Keratinocyte (primary cell): ENCODE measurements around the gene KCNE4. TPM values are rescaled to one million over a fixed set of nuclear protein-coding genes. Genes with fewer than 3 reads are reported as not detected.

ENCODE experiments used
- DNase-seq: peaks from one replicate; pipeline ENCODE4 v3.0.0-alpha.2; 2011; ENCODE audit warnings: low read depth, missing footprints, low spot score
- FAIRE-seq: peaks from 2 replicates; lab custom pipeline; 2011; peaks lifted over from hg19 to GRCh38; lab: Jason Lieb, UNC
- H2AFZ ChIP-seq: 2 replicates; pipeline ENCODE4 v1.6.0; 2012; ENCODE audit warnings: low read length, control low read depth, inconsistent platforms; ENCODE audit not compliant: control insufficient read depth
- H3K27ac ChIP-seq: 2 replicates; pipeline ENCODE4 v1.5.1; 2011; ENCODE audit warnings: low read length; ENCODE audit not compliant: control insufficient read depth, insufficient read depth
- H3K27me3 ChIP-seq: 3 replicates; pipeline ENCODE4 v1.6.0; 2011; ENCODE audit warnings: low read length; ENCODE audit not compliant: control insufficient read depth, insufficient read depth; ENCODE audit errors: extremely low read depth
- H3K36me3 ChIP-seq, 2 experiments: 2 replicates in 1 of 2; 3 replicates in 1 of 2; pipeline ENCODE4 v1.5.1; 2011; ENCODE audit warnings: low read length in 2 of 2, mild to moderate bottlenecking in 1 of 2; ENCODE audit not compliant: control insufficient read depth in 2 of 2, insufficient read depth in 2 of 2; ENCODE audit errors: extremely low read depth in 1 of 2
- H3K4me1 ChIP-seq: 3 replicates; pipeline ENCODE4 v1.5.1; 2011; ENCODE audit warnings: low read length; ENCODE audit not compliant: control insufficient read depth, insufficient read depth; ENCODE audit errors: extremely low read depth
- H3K4me2 ChIP-seq: 3 replicates; pipeline ENCODE4 v1.6.0; 2011; ENCODE audit warnings: low read depth, low read length; ENCODE audit not compliant: control insufficient read depth, insufficient read depth; ENCODE audit errors: extremely low read depth
- H3K4me3 ChIP-seq, 3 experiments: fragments of 200-600 bp in 1 of 3; sonication (generic) in 1 of 3; 2 replicates in 2 of 3; 3 replicates in 1 of 3; pipeline ENCODE4 v1.5.1; 2011 to 2016; ENCODE audit warnings: low read length in 3 of 3, mild to moderate bottlenecking in 3 of 3, control low read depth in 2 of 3, inconsistent platforms in 1 of 3, low read depth in 1 of 3, mixed read lengths in 1 of 3, mixed run types in 1 of 3, moderate library complexity in 1 of 3; ENCODE audit not compliant: control insufficient read depth in 2 of 3, insufficient read depth in 2 of 3; ENCODE audit errors: extremely low read depth in 1 of 3
- H3K79me2 ChIP-seq: 2 replicates; pipeline ENCODE4 v1.6.0; 2012; ENCODE audit warnings: low read length; ENCODE audit not compliant: control insufficient read depth, insufficient read depth
- H3K9ac ChIP-seq: 3 replicates; pipeline ENCODE4 v1.6.0; 2011; ENCODE audit warnings: low read length; ENCODE audit not compliant: control insufficient read depth, insufficient read depth; ENCODE audit errors: extremely low read depth
- H3K9me1 ChIP-seq: 3 replicates; pipeline ENCODE4 v1.6.0; 2011; ENCODE audit warnings: low read length; ENCODE audit not compliant: control insufficient read depth, insufficient read depth; ENCODE audit errors: extremely low read depth
- H3K9me3 ChIP-seq: 2 replicates; pipeline ENCODE4 v1.5.1; 2012; ENCODE audit warnings: low read depth, low read length; ENCODE audit not compliant: control insufficient read depth
- H4K20me1 ChIP-seq: 3 replicates; pipeline ENCODE4 v1.6.0; 2011; ENCODE audit warnings: low read length; ENCODE audit not compliant: control insufficient read depth, insufficient read depth; ENCODE audit errors: extremely low read depth
- CTCF ChIP-seq, 3 experiments: IDR thresholded peaks in 1 of 3; conservative IDR thresholded peaks in 1 of 3; optimal IDR thresholded peaks in 1 of 3; 2 replicates in 2 of 3; 3 replicates in 1 of 3; pipeline versions ENCODE3 to v1.5.1; 2011; ENCODE audit warnings: low read length in 3 of 3, mild to moderate bottlenecking in 3 of 3, moderate library complexity in 2 of 3, control low read depth in 1 of 3, inconsistent platforms in 1 of 3; ENCODE audit not compliant: insufficient read depth in 2 of 3; ENCODE audit errors: extremely low read depth in 1 of 3
- EZH2 ChIP-seq: IDR thresholded peaks from one replicate; pipeline ENCODE4 v1.6.1; 2012; ENCODE audit warnings: inconsistent platforms, mild to moderate bottlenecking, low read length, moderate library complexity
- dilution Hi-C: fragments of 300-500 bp; cut with MboI; formaldehyde crosslinking; loops from one replicate; pipeline ENCODE4 v1.7.0; 2020; ENCODE audit warnings: low sequenced_read_pairs; ENCODE audit not compliant: extremely low pct_ligation_motif_present
- polyA plus RNA-seq, 5 experiments: library from polyadenylated mRNA; depleted of rRNA in 3 of 5; stranded (reverse) in 3 of 5; stranded (forward) in 1 of 5; unstranded in 1 of 5; fragments of >200 nt; gene quantifications; 1 replicate in 1 of 5; 2 replicates in 3 of 5; 3 replicates in 1 of 5; pipeline versions ENCODE4 v1.2.1 to v1.2.3, GENCODE V29; 2011 to 2012; ENCODE audit warnings: missing spikeins in 2 of 5, low read depth in 1 of 5, low replicate concordance in 1 of 5

KCNE4 gene
- polyA plus RNA-seq, 1 donor (not counting 4 experiments of a cell fraction or from before 2014, with no cell fraction given), result 0.13 TPM

DNA sequence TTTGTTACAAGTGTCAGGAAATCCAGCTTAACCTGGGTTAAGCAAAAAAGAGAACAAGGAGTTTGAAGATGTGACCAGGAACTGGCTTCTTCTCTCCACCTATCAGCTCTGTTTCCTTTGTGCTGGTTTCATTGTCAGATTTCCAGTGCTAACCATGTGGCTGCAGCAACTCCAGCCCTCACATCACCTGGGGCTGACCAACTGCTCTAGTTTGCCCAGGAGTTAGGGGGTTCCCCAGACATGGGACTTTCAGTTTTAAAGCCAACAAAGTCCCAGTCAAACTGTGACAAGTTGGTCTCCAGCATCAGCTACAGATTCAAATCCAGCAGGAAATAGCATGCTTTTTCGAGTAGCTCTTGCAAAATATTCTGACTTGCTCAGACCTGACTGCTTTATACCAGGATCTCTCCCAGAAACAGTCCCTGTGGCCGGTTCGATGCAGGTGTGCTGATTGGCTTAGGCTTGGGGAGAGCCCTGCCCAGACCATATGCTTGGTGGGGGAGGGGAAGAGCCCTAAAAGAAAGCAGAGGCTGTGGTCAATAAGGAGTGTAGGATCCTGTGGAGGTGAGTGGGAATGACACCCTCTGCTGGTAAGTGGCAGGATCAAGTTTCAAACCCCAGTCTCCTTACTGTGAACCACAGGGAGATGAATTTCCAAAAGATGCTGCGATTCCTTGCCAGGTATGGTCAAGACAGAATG is 49.5 kb downstream of the KCNE4 start:
- peak overlapping the region; percentile 72 for H2AFZ ChIP-seq
- dilution Hi-C loops, result no loop called here
- H3K9me3 ChIP-seq, result no peaks in the 10 kb centered on the region
- H3K79me2 ChIP-seq, result no peaks in the 10 kb centered on the region
- no peaks in the 10 kb centered on the region for H4K20me1 ChIP-seq
- peaks cover 14% of the 10 kb centered on the region for H3K4me1 ChIP-seq
- peak; percentile 52 for DNase-seq
- H3K9ac ChIP-seq, result no peak overlapping the region
- no peak overlapping the region for H3K27ac ChIP-seq
- TF ChIP-seq EZH2 (no peak), CTCF (optimal IDR thresholded peaks at IDR 0.05 in 1 of 3, IDR thresholded peaks at IDR 0.05 in 1 of 3, conservative IDR thresholded peaks at IDR 0.05 in 1 of 3; ENCODE audit: extremely low read depth in 1 of 3, insufficient read depth in 2 of 3, low read length in 3 of 3) (peak; percentile 66 to 80 (median 73))
- peak overlapping the region in 1 of 3 experiments; percentile 11 for H3K4me3 ChIP-seq
- H3K9me1 ChIP-seq, result no peaks in the 10 kb centered on the region
- peak; percentile 92 for FAIRE-seq
- no peaks in the 10 kb centered on the region for H3K36me3 ChIP-seq
- no peaks in the 10 kb centered on the region for H3K27me3 ChIP-seq
- H3K4me2 ChIP-seq, result peak overlapping the region; percentile 69

DNA sequence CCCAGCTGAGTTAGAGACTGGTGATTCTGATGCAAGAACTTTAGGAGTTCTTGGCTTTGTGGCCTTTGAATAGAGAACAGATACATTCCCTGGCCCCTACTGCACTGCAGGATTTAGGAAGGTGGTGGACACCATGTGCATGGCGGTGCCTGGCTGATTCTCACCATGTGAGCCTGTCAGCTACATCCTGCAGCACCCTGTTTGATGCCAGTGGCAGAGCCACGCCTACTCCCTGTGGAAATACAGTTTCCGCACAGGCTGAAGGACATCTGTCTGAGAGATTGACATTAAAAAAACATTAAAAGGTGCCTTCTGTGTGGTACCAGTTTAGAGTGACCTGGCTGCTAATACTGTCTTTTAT is 50.0 kb downstream of the KCNE4 start:
- peaks cover 14% of the 10 kb centered on the region for H3K4me1 ChIP-seq
- H3K27ac ChIP-seq, result no peak overlapping the region
- H3K9me1 ChIP-seq, result no peaks in the 10 kb centered on the region
- H3K4me2 ChIP-seq, result no peak overlapping the region
- FAIRE-seq (no peak), DNase-seq (no peak)
- no peak overlapping the region for H3K9ac ChIP-seq
- no peak for TF ChIP-seq EZH2
- no peak for TF ChIP-seq CTCF (optimal IDR thresholded peaks at IDR 0.05 in 1 of 3, IDR thresholded peaks at IDR 0.05 in 1 of 3, conservative IDR thresholded peaks at IDR 0.05 in 1 of 3; ENCODE audit: extremely low read depth in 1 of 3, insufficient read depth in 2 of 3, low read length in 3 of 3)
- dilution Hi-C loops, result no loop called here
- no peaks in the 10 kb centered on the region for H4K20me1 ChIP-seq
- H3K79me2 ChIP-seq, result no peaks in the 10 kb centered on the region
- no peaks in the 10 kb centered on the region for H3K36me3 ChIP-seq
- H3K4me3 ChIP-seq, result no peak overlapping the region
- peak overlapping the region; percentile 16 for H2AFZ ChIP-seq
- H3K27me3 ChIP-seq, result no peaks in the 10 kb centered on the region
- no peaks in the 10 kb centered on the region for H3K9me3 ChIP-seq
